Neural cell (in vitro differentiated cells): ENCODE measurements around the gene PEAK1.

ENCODE experiments used
- EZH2 ChIP-seq: fragments of 200-600, 300-800 bp; shearing (Covaris generic), sonication (generic); IDR thresholded peaks from 2 replicates; pipeline ENCODE4 v1.6.1; 2014; ENCODE audit warnings: antibody characterized with exemption, low read length, borderline replicate concordance, mild to moderate bottlenecking; ENCODE audit not compliant: insufficient read depth, poor library complexity, severe bottlenecking
- POLR2AphosphoS5 ChIP-seq: IDR thresholded peaks from 2 replicates; pipeline ENCODE4 v1.6.1; 2012
- RAD21 ChIP-seq: fragments of 450-650 bp; conservative IDR thresholded peaks from 2 replicates; pipeline ENCODE4 v1.6.1; 2014; ENCODE audit warnings: antibody characterized with exemption, mild to moderate bottlenecking, moderate library complexity
- REST ChIP-seq: IDR thresholded peaks from 2 replicates; pipeline ENCODE4 v1.6.1; 2012; ENCODE audit warnings: borderline replicate concordance
- SMC3 ChIP-seq: fragments of 450-650 bp; conservative IDR thresholded peaks from 2 replicates; pipeline ENCODE4 v1.6.1; 2014; ENCODE audit warnings: antibody characterized with exemption, mild to moderate bottlenecking, moderate library complexity; ENCODE audit not compliant: poor library complexity
- TF ChIP-seq, protein P1 (sequence below): fragments of 450-650 bp; IDR thresholded peaks from 2 replicates; pipeline ENCODE4 v1.5.1; 2014; ENCODE audit warnings: antibody characterized with exemption, mild to moderate bottlenecking, moderate library complexity; ENCODE audit not compliant: poor library complexity, severe bottlenecking

DNA sequence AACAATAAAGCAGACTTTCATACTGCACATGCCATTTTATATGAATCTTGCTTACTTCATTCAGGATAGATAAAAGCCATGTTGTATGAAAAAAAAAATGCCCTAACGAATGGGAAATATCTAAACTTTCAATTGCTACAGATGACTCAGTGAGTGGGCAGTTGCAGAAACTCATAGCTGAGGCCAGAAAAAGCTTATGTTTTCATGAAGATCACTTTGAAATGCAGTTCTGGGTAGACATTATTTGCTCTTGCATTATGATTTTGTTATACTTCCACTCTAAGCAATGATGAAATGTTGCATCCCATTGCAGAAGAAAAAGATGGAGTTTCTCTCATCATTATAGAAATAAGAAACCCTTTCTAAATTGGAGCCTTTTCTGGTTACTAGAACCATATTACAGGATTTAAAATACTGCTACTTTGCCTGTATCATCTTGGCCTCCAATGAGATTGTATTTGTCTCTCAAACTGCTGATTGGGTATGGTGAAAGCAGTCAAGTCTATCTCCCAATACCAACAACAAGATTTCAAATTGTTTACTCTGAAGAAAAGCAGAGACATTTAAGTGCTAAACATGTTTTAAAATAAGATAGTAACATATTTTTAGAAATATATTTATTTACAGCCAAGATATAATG, 17.0 kb downstream of the PEAK1 start:
- TF ChIP-seq, protein P1, sequence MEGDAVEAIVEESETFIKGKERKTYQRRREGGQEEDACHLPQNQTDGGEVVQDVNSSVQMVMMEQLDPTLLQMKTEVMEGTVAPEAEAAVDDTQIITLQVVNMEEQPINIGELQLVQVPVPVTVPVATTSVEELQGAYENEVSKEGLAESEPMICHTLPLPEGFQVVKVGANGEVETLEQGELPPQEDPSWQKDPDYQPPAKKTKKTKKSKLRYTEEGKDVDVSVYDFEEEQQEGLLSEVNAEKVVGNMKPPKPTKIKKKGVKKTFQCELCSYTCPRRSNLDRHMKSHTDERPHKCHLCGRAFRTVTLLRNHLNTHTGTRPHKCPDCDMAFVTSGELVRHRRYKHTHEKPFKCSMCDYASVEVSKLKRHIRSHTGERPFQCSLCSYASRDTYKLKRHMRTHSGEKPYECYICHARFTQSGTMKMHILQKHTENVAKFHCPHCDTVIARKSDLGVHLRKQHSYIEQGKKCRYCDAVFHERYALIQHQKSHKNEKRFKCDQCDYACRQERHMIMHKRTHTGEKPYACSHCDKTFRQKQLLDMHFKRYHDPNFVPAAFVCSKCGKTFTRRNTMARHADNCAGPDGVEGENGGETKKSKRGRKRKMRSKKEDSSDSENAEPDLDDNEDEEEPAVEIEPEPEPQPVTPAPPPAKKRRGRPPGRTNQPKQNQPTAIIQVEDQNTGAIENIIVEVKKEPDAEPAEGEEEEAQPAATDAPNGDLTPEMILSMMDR: no peak
- TF ChIP-seq REST (no peak), RAD21 (no peak), POLR2AphosphoS5 (no peak), EZH2 (no peak), SMC3 (no peak)
